Measurements from ENCODE around the gene KANK2. TPM values are rescaled to one million over a fixed set of nuclear protein-coding genes. Genes with fewer than 3 reads are reported as not detected.
"Not testable (repeated sequence)": the region's sequence is repeated elsewhere in the genome, so short reads cannot be mapped to it uniquely, and the experiment has no call there.

The KANK2 gene
- total and polyA plus RNA-seq, 3 experiments from 2014 or later = 0.16 to 2.3 (median 2.0) TPM

DNA sequence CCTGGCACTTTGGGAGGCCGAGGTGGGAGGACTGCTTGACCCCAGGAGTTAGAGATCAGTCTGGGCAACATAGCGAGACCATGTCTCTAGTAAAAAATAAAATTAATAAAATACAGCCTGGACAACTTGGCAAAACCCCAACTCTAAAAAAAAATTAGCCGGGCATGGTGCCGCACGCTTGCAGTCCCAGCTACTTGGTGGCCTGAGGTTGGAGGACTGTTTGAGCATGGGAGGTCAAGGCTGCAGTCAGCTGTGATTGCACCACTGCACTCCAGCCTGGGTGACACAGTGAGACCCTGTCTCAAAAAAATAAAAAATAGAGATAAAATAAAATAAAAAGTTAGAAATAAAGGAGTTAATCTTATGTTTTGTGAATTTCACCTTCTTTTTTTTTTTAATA, 26.2 kb downstream of the KANK2 start:
- Mint-ChIP-seq H3K27ac (no peak overlapping the region), H3K4me3 (no peak overlapping the region), H3K27me3 (peaks cover 0 to 4% of the 10 kb centered on the region in 2 donors), H3K9me3 (no peaks in the 10 kb centered on the region), H3K36me3 (no peaks in the 10 kb centered on the region), H3K4me1 (no peaks in the 10 kb centered on the region)
- H3K27me3 ChIP-seq (ENCODE audit: insufficient read depth, low read length, poor library complexity, severe bottlenecking) = no peaks in the 10 kb centered on the region
- H3K4me3 ChIP-seq (ENCODE audit: low read length) = no peak overlapping the region
- no peaks in the 10 kb centered on the region for H3K9me3 ChIP-seq (ENCODE audit: low read length)
- H3K4me1 ChIP-seq (ENCODE audit: insufficient read depth, low read length) = no peaks in the 10 kb centered on the region
- POLR2A ChIA-PET = no interaction called here
- DNase-seq = no peak
- CTCF ChIA-PET = interaction anchor here (0.7 kb wide), 2 partner anchors 63 to 1951 kb away, joined by 3 read pairs; no protein-coding TSS in a partner anchor
- H3K36me3 ChIP-seq (ENCODE audit: insufficient read depth, low read length) = no peaks in the 10 kb centered on the region
- no peak overlapping the region for H3K27ac ChIP-seq (ENCODE audit: low read depth, low read length)

DNA sequence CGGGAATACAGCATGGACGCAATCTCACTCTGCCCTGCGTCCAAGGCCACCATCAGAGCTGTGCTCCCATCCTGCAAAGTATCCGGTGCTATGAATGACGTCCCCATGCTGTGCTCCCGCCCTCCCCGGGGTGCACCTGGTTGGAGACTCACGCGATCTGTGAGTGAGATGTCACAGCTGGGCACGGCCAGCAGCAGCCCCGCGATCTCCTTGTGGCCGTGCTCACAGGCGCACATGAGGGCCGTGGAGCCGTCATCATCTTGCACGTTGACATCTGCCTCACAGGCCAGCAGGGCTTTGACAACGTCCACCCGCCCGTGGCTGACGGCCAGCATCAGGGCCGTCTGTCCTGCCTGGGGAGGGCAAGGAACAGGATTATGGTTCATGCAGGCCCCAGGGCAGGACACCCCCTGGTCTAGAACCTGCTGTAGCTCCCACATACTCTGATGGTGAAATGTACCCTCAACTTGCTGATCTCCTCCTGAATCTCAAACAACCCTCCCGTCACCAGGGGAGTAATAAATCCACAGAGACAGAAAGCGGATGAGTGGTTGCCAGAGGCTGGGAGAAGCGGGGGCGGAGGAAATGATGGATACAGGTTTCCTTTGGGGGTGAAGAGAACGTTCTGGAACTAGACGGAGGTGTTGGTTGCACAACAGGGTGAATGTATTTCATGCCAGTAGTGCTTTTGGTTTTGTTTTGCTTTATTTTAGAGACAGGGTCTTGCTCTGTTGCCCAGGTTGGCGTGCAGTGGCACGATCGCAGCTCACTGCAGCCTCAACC, 27.3 kb downstream of the KANK2 start:
- no peaks in the 10 kb centered on the region for H3K4me1 Mint-ChIP-seq
- no peaks in the 10 kb centered on the region for H3K9me3 Mint-ChIP-seq

DNA sequence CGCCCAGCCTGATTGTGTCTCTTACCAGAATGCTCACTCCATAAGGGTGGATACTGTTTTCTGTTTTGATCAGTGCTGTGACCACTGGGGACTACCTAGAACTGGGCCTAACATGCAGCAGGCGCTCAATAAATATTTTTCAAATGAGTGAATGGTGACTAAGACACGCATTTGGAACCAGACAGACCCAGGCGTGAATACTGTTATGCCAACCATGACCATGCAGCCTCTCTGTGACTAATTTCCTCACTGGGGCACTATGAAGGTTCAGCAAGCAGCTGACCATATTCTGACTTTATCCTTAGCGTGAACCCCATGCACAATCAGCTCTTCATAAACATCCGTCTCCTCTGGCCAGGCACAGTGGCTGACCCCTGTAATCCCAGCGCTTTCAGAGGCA, 28.8 kb downstream of the KANK2 start:
- ChIA-PET CTCF (no interaction called here), POLR2A (no interaction called here)
- Mint-ChIP-seq H3K36me3 (no peaks in the 10 kb centered on the region), H3K27ac (no peak overlapping the region), H3K9me3 (no peaks in the 10 kb centered on the region), H3K27me3 (peaks cover 3 to 5% of the 10 kb centered on the region in 2 donors), H3K4me1 (no peaks in the 10 kb centered on the region), H3K4me3 (no peak overlapping the region)
- Histone ChIP-seq H3K27ac (ENCODE audit: low read depth, low read length) (no peak overlapping the region), H3K4me1 (ENCODE audit: insufficient read depth, low read length) (no peaks in the 10 kb centered on the region), H3K27me3 (ENCODE audit: insufficient read depth, low read length, poor library complexity, severe bottlenecking) (no peaks in the 10 kb centered on the region), H3K4me3 (ENCODE audit: low read length) (no peak overlapping the region), H3K36me3 (ENCODE audit: insufficient read depth, low read length) (no peaks in the 10 kb centered on the region), H3K9me3 (ENCODE audit: low read length) (no peaks in the 10 kb centered on the region)
- no peak for DNase-seq

More for the DNA sequence above, 27.3 kb downstream of the KANK2 start:
- no peak overlapping the region for H3K27ac Mint-ChIP-seq
- Histone ChIP-seq H3K27me3 (ENCODE audit: insufficient read depth, low read length, poor library complexity, severe bottlenecking) (no peaks in the 10 kb centered on the region), H3K4me1 (ENCODE audit: insufficient read depth, low read length) (no peaks in the 10 kb centered on the region), H3K27ac (ENCODE audit: low read depth, low read length) (no peak overlapping the region), H3K9me3 (ENCODE audit: low read length) (no peaks in the 10 kb centered on the region), H3K36me3 (ENCODE audit: insufficient read depth, low read length) (no peaks in the 10 kb centered on the region), H3K4me3 (ENCODE audit: low read length) (no peak overlapping the region)
- ChIA-PET CTCF (interaction anchor here (0.6 kb wide), 1 partner anchor 109 kb away, joined by 3 read pairs; no protein-coding TSS in a partner anchor), POLR2A (no interaction called here)
- DNase-seq = no peak
- H3K4me3 Mint-ChIP-seq = no peak overlapping the region
- H3K36me3 Mint-ChIP-seq = no peaks in the 10 kb centered on the region
- H3K27me3 Mint-ChIP-seq = peaks cover 0 to 5% of the 10 kb centered on the region in 2 donors

DNA sequence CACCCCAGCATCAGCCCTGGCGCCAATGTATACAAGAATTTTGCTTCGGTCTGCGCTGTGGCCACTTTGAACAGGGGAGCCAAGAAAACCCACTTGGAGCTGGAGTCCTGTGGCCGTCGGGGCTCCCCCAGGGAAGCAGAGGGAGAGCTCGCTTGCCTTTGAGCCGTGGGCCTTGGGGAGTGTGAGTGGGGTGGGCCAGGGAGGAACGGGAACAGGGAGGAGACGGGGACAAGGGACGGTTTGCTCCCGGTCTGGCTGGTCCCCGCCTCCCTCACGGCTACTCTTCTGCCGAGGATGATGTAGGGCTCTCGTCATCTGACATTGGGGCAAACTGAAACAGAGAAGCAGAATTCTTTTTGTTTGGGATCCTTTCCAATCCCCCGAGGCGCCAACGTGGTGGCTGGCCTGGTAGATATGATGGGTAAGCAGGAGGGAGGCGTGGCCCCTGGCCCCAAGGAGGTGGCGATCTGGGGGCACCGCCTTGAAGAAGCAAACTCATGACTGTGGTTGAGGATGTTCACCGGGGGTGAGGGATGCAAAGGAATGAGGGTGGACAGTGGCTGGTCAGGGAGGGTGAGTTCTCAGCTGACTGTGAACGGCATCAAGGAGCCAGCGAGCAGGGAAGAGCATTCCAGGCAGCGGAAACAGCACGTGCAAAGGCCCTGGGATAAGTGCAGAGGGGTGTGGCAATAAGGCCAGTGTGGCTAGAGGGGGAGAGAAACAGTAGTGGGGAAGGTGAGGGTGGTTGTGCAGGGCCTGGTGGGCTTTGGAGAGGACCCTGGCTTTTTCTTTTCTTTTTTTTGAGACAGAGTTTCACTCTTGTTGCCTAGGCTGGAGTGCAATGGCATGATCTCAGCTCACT, 30.8 kb downstream of the KANK2 start:
- H3K36me3 ChIP-seq (ENCODE audit: insufficient read depth, low read length) = no peaks in the 10 kb centered on the region
- H3K4me1 Mint-ChIP-seq = no peaks in the 10 kb centered on the region
- no peak overlapping the region for H3K4me3 Mint-ChIP-seq

DNA sequence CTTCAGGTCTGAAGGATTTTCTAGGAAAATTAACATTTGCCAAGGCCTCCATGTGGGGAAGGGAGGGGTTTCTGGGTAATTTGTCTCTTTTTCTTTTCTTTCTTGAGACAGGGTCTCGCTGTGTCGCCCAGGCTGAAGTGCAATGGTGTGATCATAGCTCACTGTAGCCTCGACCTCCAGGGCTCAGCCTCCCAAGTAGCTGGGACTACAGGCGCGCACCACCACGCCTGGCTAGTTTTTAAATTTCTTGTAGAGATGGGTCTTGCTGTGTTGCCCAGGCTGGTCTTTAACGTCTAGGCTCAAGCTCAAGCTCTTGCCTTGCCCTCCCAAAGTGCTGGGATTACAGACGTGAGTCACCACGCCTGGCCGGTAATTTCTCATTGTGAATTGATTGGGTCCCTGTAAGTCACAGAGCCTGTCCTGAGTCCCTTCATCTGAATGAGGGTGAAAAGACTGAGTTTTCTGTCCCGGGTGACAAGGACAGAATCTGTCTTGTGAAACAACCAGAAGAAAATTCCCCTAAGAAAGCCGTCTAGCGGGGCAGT, 31.8 kb downstream of the KANK2 start:
- no peaks in the 10 kb centered on the region for H3K4me1 Mint-ChIP-seq
- H3K4me3 Mint-ChIP-seq = no peak overlapping the region
- no peak overlapping the region for H3K27ac Mint-ChIP-seq
- no peak for DNase-seq
- H3K27me3 Mint-ChIP-seq = peaks cover 3 to 5% of the 10 kb centered on the region in 2 donors
- Histone ChIP-seq H3K4me1 (ENCODE audit: insufficient read depth, low read length) (no peaks in the 10 kb centered on the region), H3K9me3 (ENCODE audit: low read length) (no peaks in the 10 kb centered on the region), H3K36me3 (ENCODE audit: insufficient read depth, low read length) (no peaks in the 10 kb centered on the region), H3K27ac (ENCODE audit: low read depth, low read length) (no peak overlapping the region), H3K27me3 (ENCODE audit: insufficient read depth, low read length, poor library complexity, severe bottlenecking) (no peaks in the 10 kb centered on the region), H3K4me3 (ENCODE audit: low read length) (no peak overlapping the region)
- ChIA-PET POLR2A (no interaction called here), CTCF (no interaction called here)
- H3K9me3 Mint-ChIP-seq = no peaks in the 10 kb centered on the region
- no peaks in the 10 kb centered on the region for H3K36me3 Mint-ChIP-seq

More for the DNA sequence above, 30.8 kb downstream of the KANK2 start:
- CTCF ChIA-PET = no interaction called here
- no peak overlapping the region for H3K4me3 ChIP-seq (ENCODE audit: low read length)
- Mint-ChIP-seq H3K9me3 (no peaks in the 10 kb centered on the region), H3K27me3 (peaks cover 3 to 5% of the 10 kb centered on the region in 2 donors), H3K27ac (peak overlapping the region in 1 of 8 donors; percentile 17), H3K36me3 (no peaks in the 10 kb centered on the region)
- H3K9me3 ChIP-seq (ENCODE audit: low read length) = no peaks in the 10 kb centered on the region
- no peak for DNase-seq
- no peak overlapping the region for H3K27ac ChIP-seq (ENCODE audit: low read depth, low read length)
- POLR2A ChIA-PET = no interaction called here
- H3K27me3 ChIP-seq (ENCODE audit: insufficient read depth, low read length, poor library complexity, severe bottlenecking) = no peaks in the 10 kb centered on the region
- H3K4me1 ChIP-seq (ENCODE audit: insufficient read depth, low read length) = no peaks in the 10 kb centered on the region

DNA sequence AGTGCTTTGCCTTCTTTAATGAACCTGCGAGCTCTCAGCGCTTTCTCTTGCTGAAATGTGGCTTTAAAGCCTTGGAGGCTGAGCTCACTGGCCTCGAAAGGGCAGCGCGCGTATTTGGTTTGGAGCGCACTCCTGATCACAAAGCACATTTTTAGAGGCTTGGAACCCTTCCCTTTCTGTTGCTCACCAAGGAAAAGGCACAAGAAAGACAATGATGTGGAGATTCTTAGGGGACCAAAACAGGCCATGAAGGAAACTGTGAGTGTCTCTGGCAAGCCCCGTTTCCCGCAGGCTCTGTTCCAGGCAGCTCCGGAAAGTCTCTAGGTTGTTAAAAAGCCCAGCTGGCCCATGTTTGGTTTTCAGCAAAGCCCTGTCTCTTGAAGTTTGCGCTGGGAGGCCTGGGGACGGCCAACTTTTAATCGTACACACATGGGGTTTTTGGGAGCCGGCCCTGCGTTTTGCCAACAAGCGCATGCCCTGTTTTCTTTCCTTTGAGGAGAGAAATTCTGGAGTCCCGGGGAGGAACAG, 32.4 kb downstream of the KANK2 start:
- CTCF ChIA-PET = no interaction called here
- peaks cover 3 to 5% of the 10 kb centered on the region in 2 donors for H3K27me3 Mint-ChIP-seq
- Histone ChIP-seq H3K4me3 (ENCODE audit: low read length) (no peak overlapping the region), H3K9me3 (ENCODE audit: low read length) (no peaks in the 10 kb centered on the region), H3K27me3 (ENCODE audit: insufficient read depth, low read length, poor library complexity, severe bottlenecking) (no peaks in the 10 kb centered on the region), H3K4me1 (ENCODE audit: insufficient read depth, low read length) (no peaks in the 10 kb centered on the region), H3K36me3 (ENCODE audit: insufficient read depth, low read length) (no peaks in the 10 kb centered on the region), H3K27ac (ENCODE audit: low read depth, low read length) (no peak overlapping the region)
- H3K36me3 Mint-ChIP-seq = no peaks in the 10 kb centered on the region
- H3K4me3 Mint-ChIP-seq = no peak overlapping the region
- DNase-seq = no peak
- POLR2A ChIA-PET = no interaction called here
- peaks cover 0 to 2% (median 0%) of the 10 kb centered on the region in 5 donors for H3K9me3 Mint-ChIP-seq
- no peaks in the 10 kb centered on the region for H3K4me1 Mint-ChIP-seq
- no peak overlapping the region for H3K27ac Mint-ChIP-seq

DNA sequence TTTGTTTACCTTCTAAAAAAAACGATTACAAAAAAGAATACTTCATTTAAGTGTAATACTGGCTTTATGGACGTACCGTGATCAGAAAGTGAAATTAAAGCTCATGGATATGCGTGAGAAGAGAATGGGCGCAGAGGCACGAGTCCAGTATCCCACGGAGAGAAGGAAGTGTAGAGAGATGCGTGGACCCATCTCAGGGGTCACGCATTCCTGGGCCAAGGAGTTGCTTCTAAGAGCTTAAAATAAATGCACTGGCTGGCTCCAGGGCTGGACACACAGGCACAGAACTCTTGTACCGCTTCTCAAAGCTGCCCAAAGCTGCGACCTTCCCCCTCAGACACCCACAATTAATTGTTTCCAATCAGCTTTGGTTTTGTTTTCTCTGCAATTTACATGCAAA, 33.0 kb downstream of the KANK2 start:
- H3K4me1 Mint-ChIP-seq = no peaks in the 10 kb centered on the region
- H3K4me3 Mint-ChIP-seq = no peak overlapping the region
- H3K4me1 ChIP-seq (ENCODE audit: insufficient read depth, low read length) = no peaks in the 10 kb centered on the region
- POLR2A ChIA-PET = no interaction called here
- H3K27ac Mint-ChIP-seq = no peak overlapping the region
- no peak overlapping the region for H3K27ac ChIP-seq (ENCODE audit: low read depth, low read length)
- H3K4me3 ChIP-seq (ENCODE audit: low read length) = no peak overlapping the region
- peaks cover 0 to 2% (median 0%) of the 10 kb centered on the region in 5 donors for H3K9me3 Mint-ChIP-seq
- CTCF ChIA-PET = interaction anchor here (0.9 kb wide), 1 partner anchor 146 kb away, joined by 3 read pairs; no protein-coding TSS in a partner anchor
- no peaks in the 10 kb centered on the region for H3K36me3 Mint-ChIP-seq
- peaks cover 3 to 5% of the 10 kb centered on the region in 2 donors for H3K27me3 Mint-ChIP-seq
- H3K27me3 ChIP-seq (ENCODE audit: insufficient read depth, low read length, poor library complexity, severe bottlenecking) = no peaks in the 10 kb centered on the region
- no peak for DNase-seq
- no peaks in the 10 kb centered on the region for H3K9me3 ChIP-seq (ENCODE audit: low read length)
- H3K36me3 ChIP-seq (ENCODE audit: insufficient read depth, low read length) = no peaks in the 10 kb centered on the region

DNA sequence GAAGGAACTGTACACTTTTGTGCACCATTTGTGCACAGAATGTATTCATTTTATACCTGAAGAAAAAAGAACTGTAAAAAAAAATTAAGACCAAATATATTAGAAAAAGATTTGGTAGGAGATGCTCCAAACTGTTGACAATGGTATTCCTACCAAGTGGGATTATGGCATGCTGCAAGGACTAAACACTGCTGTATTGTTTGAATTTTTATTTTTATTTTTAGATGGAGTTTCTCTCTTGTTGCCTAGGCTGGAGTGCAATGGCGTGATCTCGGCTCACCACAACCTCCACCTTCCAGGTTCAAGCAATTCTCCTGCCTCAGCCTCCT, 36.9 kb downstream of the KANK2 start:
- H3K27me3 ChIP-seq (ENCODE audit: insufficient read depth, low read length, poor library complexity, severe bottlenecking); H3K4me3 Mint-ChIP-seq; H3K4me3 ChIP-seq (ENCODE audit: low read length); H3K9me3 Mint-ChIP-seq; H3K27ac ChIP-seq (ENCODE audit: low read depth, low read length); POLR2A ChIA-PET; H3K4me1 ChIP-seq (ENCODE audit: insufficient read depth, low read length); H3K4me1 Mint-ChIP-seq; CTCF ChIA-PET; H3K36me3 Mint-ChIP-seq; H3K9me3 ChIP-seq (ENCODE audit: low read length); H3K36me3 ChIP-seq (ENCODE audit: insufficient read depth, low read length); DNase-seq; H3K27me3 Mint-ChIP-seq: not testable (repeated sequence)
- peak overlapping the region in 1 of 8 donors; percentile 24 for H3K27ac Mint-ChIP-seq
